Measurements from ENCODE around the gene AFAP1L1.

AFAP1L1 gene

GRCh38 chr5:149288436-149288835, 16.8 kb downstream of the AFAP1L1 start:
- TF ChIP-seq GATA3 (IDR thresholded peaks at IDR 0.05; ENCODE audit: low read depth, low read length) (no peak), GATA2 (IDR thresholded peaks at IDR 0.05; ENCODE audit: low read depth, low read length) (no peak)

- TF ChIP-seq GATA2 (IDR thresholded peaks at IDR 0.05; ENCODE audit: low read depth, low read length) (no peak), GATA3 (IDR thresholded peaks at IDR 0.05; ENCODE audit: low read depth, low read length) (no peak)
Measured at GRCh38 chr5:149289301-149289700, 17.6 kb downstream of the AFAP1L1 start.

- TF ChIP-seq GATA3 (IDR thresholded peaks at IDR 0.05; ENCODE audit: low read depth, low read length) (no peak), GATA2 (IDR thresholded peaks at IDR 0.05; ENCODE audit: low read depth, low read length) (no peak)
Measured at GRCh38 chr5:149294872-149295829, 23.5 kb downstream of the AFAP1L1 start.

DNA sequence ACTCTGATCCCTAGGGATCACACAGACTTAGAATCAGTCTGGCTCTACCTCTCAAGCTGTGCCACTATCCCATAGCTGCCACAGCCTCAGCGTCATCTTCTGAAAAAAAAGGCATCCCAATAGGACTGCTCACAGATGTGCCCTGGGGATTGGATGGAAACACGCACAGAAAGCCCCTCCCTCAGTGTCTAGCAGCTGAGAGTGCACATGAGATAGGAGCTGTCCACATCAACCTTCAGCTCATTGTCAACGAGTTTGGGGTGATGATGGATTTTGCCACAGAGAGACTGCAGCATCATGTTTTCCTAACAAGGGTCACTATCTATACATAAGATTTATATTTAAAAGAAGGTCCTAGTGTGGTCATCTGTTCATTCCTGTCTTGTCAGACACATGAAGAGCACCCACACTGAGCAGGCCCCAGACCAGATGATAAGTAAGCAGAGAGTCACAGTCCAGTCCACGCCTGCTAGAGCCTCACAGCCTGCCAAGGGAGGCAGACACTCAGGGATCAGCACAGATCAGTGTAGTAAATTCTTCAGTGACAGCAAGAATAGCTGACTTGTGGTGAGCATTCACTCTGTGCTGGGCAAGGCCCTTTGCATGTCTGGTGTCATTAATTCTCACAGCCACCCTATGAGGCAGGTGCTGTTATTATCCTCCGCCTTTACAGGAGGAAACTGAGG, 25.8 kb downstream of the AFAP1L1 start:
- TF ChIP-seq GATA3 (IDR thresholded peaks at IDR 0.05; ENCODE audit: low read depth, low read length) (no peak), GATA2 (IDR thresholded peaks at IDR 0.05; ENCODE audit: low read depth, low read length) (no peak)

DNA sequence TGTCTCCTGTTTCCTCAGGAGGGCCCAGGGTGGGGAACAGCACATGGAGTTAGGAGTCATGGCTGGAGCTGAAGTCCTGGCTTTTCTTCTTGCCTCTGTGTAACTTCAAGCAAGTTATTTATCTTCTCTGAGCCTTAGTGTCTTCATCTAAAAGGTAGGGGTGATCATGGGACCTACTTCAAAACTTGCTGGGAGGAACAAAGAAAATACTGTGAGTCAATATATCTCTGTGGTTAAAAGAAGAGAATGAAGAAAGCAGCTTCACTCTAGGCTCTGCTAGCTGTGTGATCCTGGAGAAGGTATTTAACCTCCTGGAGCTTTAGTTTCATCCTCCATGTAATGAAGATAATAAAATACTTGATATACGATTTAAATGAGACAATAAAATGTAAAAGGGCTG, 26.5 kb downstream of the AFAP1L1 start:
- TF ChIP-seq GATA3 (IDR thresholded peaks at IDR 0.05; ENCODE audit: low read depth, low read length) (no peak), GATA2 (IDR thresholded peaks at IDR 0.05; ENCODE audit: low read depth, low read length) (no peak)

DNA sequence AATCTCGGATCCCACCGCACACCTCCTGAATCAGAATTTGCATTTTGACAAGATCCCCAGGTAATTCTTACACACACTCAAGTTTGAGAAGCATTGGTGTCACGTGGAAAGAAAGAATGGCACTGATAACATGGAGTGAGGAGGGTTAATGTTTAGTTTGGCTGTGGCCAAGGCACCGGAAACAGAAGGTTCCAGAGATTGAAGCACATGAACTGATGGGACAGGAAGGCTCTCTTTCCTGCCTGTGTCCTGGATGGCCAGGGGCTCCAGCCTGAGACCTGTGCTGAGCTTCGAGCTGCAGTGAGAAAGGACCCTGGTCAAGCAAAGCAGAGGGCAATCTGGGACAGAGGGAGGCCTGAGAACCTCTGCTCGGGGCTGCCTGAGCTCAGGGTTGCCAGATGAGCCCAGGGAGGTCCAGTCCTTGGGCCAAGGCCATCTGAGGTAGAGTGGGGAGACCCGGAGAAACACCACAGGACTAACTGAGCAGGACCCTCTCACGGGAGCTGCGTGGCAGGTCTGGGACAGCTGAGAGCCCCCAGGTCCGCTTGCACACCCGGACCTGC, 27.3 kb downstream of the AFAP1L1 start:
- TF ChIP-seq GATA3 (IDR thresholded peaks at IDR 0.05; ENCODE audit: low read depth, low read length) = no peak

DNA sequence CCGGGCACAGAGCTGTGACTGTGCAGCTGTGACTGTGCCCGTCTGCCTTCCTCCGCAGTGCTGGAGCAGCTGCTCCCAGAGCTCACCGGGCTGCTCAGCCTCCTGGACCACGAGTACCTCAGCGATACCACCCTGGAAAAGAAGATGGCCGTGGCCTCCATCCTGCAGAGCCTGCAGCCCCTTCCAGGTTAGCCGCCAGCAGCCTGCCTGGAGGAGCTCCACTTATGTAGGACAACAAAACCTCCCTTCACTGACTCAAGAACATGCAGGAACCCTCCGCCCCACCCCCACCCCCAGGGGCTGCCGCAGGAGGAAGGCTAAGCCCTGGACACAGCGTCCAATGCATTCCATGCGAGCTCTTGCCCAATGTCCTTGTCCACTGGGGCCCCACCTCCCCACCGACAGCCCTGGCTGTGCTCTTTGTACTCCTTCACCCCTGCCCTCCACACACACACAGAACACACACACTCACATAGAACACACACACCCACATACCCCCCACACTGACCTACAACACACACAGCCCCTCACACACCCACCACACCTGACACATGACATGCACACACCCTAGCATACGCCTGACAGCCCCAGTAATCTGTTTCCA, 27.9 kb downstream of the AFAP1L1 start:
- TF ChIP-seq GATA2 (IDR thresholded peaks at IDR 0.05; ENCODE audit: low read depth, low read length) = no peak

- no peak for TF ChIP-seq GATA2 (IDR thresholded peaks at IDR 0.05; ENCODE audit: low read depth, low read length)
- TF ChIP-seq GATA3 (IDR thresholded peaks at IDR 0.05; ENCODE audit: low read depth, low read length) = no peak
Measured at GRCh38 chr5:149300441-149300840, 28.8 kb downstream of the AFAP1L1 start.

DNA sequence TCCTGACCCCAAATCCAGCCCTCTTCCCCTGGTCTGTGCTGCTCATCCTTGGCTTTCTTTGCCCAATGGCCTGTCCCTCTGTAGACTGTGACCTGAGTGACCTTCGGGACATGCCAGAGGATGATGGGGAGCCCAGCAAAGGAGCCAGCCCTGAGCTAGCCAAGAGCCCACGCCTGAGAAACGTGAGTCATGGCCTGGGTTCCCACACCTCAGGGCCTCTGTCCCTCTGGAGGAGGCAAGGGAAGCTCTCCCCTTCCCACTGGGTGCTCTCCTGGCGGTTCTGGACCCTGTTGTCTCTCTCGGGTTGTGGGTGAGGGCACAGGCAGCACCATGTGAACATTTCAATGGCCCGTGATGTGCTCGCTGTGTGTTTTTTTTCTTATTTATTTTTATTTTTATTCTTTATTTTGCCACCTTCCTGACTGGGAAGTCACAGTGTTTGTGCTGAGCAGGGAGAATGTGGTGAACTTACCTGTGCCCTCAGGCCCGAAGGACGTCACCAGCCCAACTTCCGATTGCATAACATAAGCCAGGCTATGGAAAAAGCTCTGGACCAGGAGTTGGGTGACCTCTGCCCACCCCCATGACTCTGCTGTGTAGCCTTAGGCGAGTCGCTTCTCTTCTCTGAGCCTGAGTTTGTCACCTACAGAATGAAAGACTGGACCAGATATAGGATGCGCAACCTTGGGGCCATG, 29.5 kb downstream of the AFAP1L1 start:
- TF ChIP-seq GATA2 (IDR thresholded peaks at IDR 0.05; ENCODE audit: low read depth, low read length) = no peak

- TF ChIP-seq GATA3 (IDR thresholded peaks at IDR 0.05; ENCODE audit: low read depth, low read length) = no peak
- TF ChIP-seq GATA2 (IDR thresholded peaks at IDR 0.05; ENCODE audit: low read depth, low read length) = no peak
Measured at GRCh38 chr5:149301744-149302380, 30.2 kb downstream of the AFAP1L1 start.

- TF ChIP-seq GATA2 (IDR thresholded peaks at IDR 0.05; ENCODE audit: low read depth, low read length) (no peak), GATA3 (IDR thresholded peaks at IDR 0.05; ENCODE audit: low read depth, low read length) (no peak)
Measured at GRCh38 chr5:149302641-149303040, 31.0 kb downstream of the AFAP1L1 start.

DNA sequence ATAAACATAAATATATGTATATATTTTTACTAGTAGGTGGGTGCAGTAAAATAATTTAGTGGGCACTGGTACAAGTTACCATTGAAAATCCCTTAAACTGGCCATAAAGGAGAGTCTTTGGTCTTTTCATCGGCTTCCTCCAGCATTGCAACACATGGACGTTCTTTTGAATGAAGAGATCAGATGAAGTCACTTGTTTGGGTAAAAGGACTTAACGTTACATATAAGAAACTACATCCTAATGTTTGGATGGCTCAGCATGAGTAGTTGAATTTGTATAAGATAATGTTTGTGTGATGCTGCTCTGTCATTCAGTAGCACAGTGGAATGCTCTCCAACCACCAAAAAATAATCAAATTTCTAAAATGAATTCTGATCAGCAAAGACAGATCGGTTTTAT, 31.6 kb downstream of the AFAP1L1 start:
- TF ChIP-seq GATA2 (IDR thresholded peaks at IDR 0.05; ENCODE audit: low read depth, low read length) (no peak), GATA3 (IDR thresholded peaks at IDR 0.05; ENCODE audit: low read depth, low read length) (no peak)

All from SH-SY5Y (cell line).